ENCODE data around the gene SSRP1.
"Not testable (repeated sequence)": the region's sequence is repeated elsewhere in the genome, so short reads cannot be mapped to it uniquely, and the experiment has no call there.

SSRP1 gene

GRCh38 chr11:57359396-57359795 is 23.7 kb upstream of the SSRP1 start:
- no peak for DNase-seq

GRCh38 chr11:57358991-57359390 is 23.3 kb upstream of the SSRP1 start:
- DNase-seq = no peak

DNA sequence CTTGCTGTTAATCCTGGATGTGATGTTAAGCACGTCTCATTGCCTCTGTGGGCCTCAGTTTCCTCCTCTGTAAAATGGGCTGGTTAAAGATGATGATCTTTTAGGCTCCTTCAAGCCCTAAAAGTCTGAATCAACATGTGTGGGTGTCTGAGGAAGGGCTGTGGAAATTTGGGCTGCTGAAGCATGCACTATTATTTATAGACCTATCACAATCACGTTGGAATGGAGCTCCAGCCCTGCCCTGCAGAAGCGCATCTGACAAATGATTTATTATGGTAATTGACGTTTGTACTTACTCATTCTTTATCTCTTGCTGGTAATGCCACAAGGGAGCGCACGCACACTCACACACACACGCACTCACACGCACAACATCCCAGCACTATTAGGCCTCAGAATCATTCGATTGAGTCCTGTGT is 22.9 kb upstream of the SSRP1 start:
- no peak for DNase-seq

DNA sequence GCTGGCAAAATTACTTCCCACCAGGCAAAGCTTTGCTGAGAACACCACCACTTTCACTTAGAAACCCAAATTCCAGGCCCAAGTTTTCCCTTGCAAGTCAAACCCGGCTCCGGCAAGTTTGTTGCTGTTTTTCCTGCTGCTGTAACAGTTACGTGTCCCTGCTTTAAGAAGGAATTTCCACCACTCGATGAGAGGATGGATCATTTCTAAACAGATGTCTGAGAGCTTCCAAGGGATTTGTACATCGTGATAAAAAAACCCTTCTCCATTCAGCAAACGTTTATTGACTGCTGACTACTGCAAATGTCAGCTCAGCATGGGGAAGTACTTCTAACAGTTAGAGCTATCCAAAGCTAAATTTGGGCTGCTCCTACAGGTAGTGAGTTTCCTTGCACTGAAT is 22.2 kb upstream of the SSRP1 start:
- no peak for DNase-seq

- no peak for DNase-seq
These were observed 21.6 kb upstream of the SSRP1 start for GRCh38 chr11:57357310-57357709.

GRCh38 chr11:57356268-57356667 is 20.6 kb upstream of the SSRP1 start:
- DNase-seq = no peak

GRCh38 chr11:57354699-57355098 is 19.0 kb upstream of the SSRP1 start:
- DNase-seq = peak; percentile 76

- no peak for DNase-seq
These were observed 18.2 kb upstream of the SSRP1 start for GRCh38 chr11:57353852-57354251.

DNA sequence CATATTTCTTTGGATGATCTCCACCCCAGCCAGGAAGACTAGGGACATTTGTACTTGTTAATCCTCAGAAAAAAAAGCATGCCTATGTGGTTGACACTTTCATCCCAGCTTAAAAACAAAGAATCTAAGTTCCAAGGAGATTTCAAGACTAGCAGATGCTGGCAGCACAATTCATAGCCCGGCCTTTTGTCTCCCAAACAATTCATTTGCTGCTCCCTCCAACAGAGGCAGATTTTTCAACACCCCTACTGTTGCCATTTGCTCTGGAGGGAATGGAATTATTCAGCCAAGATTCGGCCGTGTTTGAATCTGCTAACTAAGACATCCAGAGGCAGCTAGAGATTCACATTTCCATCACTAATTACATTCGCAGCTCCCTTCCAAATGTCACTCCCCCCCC is 17.8 kb upstream of the SSRP1 start:
- DNase-seq = no peak

- no peak for DNase-seq
These were observed 17.3 kb upstream of the SSRP1 start for GRCh38 chr11:57353036-57353435.

GRCh38 chr11:57349491-57350274 is 14.0 kb upstream of the SSRP1 start:
- DNase-seq = no peak

- no peak for DNase-seq
These were observed 13.1 kb upstream of the SSRP1 start for GRCh38 chr11:57348636-57349313.

GRCh38 chr11:57348052-57348451 is 12.4 kb upstream of the SSRP1 start:
- no peak for DNase-seq

DNA sequence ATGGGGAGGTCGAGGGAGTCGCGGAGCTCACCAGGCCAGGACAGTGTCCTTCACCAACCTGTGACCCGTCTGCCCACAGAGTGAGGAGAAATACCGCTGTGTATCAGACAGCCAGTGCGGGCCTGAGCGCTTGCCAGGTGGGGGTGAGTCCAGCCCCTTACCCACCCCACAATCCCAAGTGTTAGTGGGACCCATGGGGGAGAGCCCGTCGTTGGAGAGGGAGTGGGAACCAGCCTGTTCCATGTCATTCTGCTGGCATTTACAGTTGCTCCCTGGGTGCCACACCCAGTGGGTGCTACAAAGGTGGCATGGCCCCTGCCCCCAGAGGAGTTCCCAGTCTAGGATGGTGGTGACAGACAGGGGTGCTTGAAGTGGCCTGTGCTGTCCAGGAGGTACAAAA is 11.6 kb upstream of the SSRP1 start:
- no peak for DNase-seq

GRCh38 chr11:57345555-57346211 is 10.0 kb upstream of the SSRP1 start:
- peak; percentile 30 for DNase-seq

GRCh38 chr11:57344826-57345225 is 9.1 kb upstream of the SSRP1 start:
- no peak for DNase-seq

DNA sequence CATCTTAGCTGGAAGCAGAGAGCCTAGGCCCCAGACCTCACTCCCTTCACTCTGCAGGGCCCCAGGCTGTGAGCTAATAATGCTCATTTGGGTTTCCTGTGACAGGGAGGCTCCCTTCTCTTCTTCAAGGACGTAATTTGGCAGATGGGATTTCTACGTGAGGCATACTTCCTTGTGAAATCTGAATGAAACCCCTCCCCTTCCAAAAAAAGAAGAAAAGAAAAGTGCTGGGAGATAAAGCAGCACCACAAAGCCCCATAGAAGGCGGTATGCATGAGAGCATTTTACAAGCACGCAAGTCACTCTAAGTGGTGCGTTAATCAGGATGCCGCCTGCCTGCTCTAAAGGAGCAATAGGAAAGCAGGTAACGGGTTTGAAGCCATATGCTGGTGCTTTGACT is 8.1 kb upstream of the SSRP1 start:
- DNase-seq = no peak

- no peak for DNase-seq
These were observed 7.0 kb upstream of the SSRP1 start for GRCh38 chr11:57342702-57343101.

DNA sequence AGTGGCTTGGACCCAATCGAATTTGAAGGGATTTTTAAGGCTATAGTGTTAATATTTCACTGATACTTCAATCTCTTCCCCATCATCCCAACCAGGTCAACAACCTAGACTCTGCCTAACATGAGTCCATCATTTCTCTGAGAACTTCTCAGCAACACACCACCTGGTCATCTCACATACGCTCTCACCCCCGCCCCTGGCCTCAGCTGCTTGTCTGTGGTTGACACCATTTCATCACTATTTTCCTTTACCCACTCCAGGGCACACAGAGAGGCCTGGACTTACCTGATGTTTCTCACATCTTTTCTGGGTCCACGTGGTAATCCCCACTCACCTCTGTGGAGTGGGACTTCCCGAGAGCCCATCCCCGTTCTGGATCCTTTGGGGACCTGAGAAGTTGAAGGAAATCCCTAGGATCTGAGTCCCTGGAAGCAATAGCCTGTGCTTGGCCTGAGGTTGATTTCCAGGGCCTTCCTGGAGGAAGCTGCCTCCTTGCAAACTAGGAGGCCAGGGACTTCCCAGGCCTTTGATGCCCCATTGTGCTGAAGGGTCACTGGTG is 5.6 kb upstream of the SSRP1 start:
- DNase-seq = no peak

DNA sequence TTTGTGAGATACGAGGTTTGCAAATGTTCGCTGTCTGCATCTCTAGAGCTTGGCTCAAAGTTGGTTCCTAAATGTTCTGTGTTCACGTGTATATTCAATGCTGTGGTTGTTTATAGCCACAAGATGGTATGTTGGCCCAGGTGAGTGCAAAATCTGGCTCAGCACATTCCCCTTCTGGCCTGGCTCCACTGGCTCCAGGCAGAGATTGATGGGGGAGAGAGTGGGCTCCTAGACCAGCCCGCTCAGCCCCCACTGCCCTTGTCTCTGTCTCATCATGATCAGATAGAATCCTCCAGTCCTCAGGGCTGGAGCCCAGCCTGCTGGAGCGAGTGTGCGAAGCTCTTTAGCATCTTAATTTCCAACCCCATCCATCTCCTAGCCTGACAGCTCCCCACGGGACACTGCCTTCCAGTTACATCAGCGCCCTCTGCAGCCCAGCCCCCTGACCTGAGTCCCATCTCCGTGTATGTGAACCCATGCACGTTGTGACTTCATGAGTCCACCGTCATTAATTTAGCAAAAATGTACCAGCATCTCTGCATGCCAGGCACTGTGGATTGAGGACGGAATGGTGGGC is 4.4 kb upstream of the SSRP1 start:
- no peak for DNase-seq

DNA sequence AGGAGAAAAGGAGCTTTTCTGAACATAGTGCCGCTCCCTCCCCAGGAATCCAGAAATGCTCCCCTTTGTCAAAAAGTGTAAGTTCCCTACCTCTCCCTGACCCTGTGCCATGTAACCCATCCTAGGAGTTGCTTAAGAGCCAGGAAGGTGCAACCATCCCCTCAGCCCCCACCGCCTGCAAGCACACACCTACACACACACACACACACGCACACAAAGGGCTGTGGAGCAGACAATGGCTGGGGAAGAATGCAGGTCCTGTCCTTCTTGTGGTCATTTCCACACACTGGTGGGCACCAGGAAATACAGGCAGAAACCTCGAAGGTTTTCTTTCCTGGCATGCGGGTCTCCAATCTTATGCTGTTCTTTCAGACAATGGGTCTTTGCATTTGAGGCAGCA is 3.6 kb upstream of the SSRP1 start:
- DNase-seq = no peak

GRCh38 chr11:57338142-57338541 is 2.5 kb upstream of the SSRP1 start, which contains the start of gene P2RX3:
TSS of gene P2RX3 (plus strand) at chr11:57338352. CDS start at chr11:57338551, 199 bp downstream.
- no peak for DNase-seq

DNA sequence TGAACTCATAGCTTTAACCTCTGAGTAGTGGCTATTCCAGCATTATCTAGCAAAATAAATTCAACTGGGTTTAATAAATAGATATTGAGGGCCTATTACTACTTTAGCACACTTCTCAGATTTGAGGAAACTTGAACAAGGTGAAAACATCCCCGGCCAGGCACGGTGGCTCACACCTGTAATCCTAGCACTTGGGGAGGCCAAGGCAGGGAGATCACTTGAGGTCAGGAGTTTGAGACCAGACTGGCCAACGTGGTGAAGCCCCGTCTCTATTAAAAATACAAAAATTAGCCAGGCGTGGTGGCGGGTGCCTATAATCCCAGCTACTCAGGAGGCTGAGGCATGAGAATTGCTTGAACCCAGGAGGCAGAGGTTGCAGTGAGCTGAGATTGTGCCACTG is 1.2 kb upstream of the SSRP1 start:
- DNase-seq = not testable (repeated sequence)

Data from GDM1 (cell line).